GM23338 (cell line): ENCODE measurements around the gene PTPDC1.

Experiments used
- CREB1 ChIP-seq: fragments of 250-450 bp; sonication (Bioruptor Pico); IDR thresholded peaks from 2 replicates; pipeline ENCODE4 v1.5.0; 2020; ENCODE audit warnings: low read depth, mild to moderate bottlenecking, moderate library complexity
- CTCF ChIP-seq, 2 experiments: fragments of 200-600 bp in 1 of 2; sonication (generic) in 1 of 2; conservative IDR thresholded peaks; 2 replicates each; pipeline versions ENCODE4 v1.5.1 to v1.6.1; 2016 to 2017; ENCODE audit warnings: antibody characterized with exemption in 2 of 2, low read depth in 2 of 2, mild to moderate bottlenecking in 2 of 2, moderate library complexity in 1 of 2
- EZH2 ChIP-seq: fragments of 200-600 bp; sonication (generic); IDR thresholded peaks from one replicate; pipeline ENCODE4 v1.8.0; 2017; ENCODE audit warnings: antibody characterized with exemption, mild to moderate bottlenecking, low read depth; ENCODE audit not compliant: unreplicated experiment
- EZH2phosphoT487 ChIP-seq: fragments of 200-600 bp; sonication (generic); IDR thresholded peaks from one replicate; pipeline ENCODE4 v1.8.1; 2018; ENCODE audit warnings: antibody characterized with exemption; ENCODE audit not compliant: unreplicated experiment
- JUNB ChIP-seq: IDR thresholded peaks from one replicate; pipeline ENCODE4 v1.6.1; 2016; ENCODE audit warnings: antibody characterized with exemption; ENCODE audit not compliant: unreplicated experiment
- NANOG ChIP-seq: IDR thresholded peaks from 2 replicates; pipeline ENCODE4 v1.6.1; 2016; ENCODE audit warnings: antibody characterized with exemption, borderline replicate concordance
- POLR2AphosphoS5 ChIP-seq: IDR thresholded peaks from 2 replicates; pipeline ENCODE4 v1.6.1; 2016; ENCODE audit warnings: antibody characterized with exemption, low read depth
- REST ChIP-seq: IDR thresholded peaks from one replicate; pipeline ENCODE4 v1.6.1; 2018; ENCODE audit warnings: antibody characterized with exemption; ENCODE audit not compliant: unreplicated experiment
- STAT1 ChIP-seq: IDR thresholded peaks from one replicate; pipeline ENCODE4 v1.6.1; 2016; ENCODE audit warnings: antibody characterized with exemption; ENCODE audit not compliant: unreplicated experiment
- ZNF114 ChIP-seq: fragments of 250-450 bp; sonication (Bioruptor Pico); IDR thresholded peaks from 2 replicates; pipeline ENCODE4 v1.5.0; 2020; ENCODE audit warnings: mild to moderate bottlenecking, moderate library complexity
- ZNF331 ChIP-seq: fragments of 250-450 bp; sonication (Bioruptor Pico); IDR thresholded peaks from 2 replicates; pipeline ENCODE4 v1.5.0; 2020; ENCODE audit warnings: low read depth, mild to moderate bottlenecking, moderate library complexity
- ZNF462 ChIP-seq: fragments of 250-450 bp; sonication (Bioruptor Pico); IDR thresholded peaks from 2 replicates; pipeline ENCODE4 v1.5.0; 2020; ENCODE audit warnings: mild to moderate bottlenecking, moderate library complexity
- TF ChIP-seq, protein P1 (sequence below): IDR thresholded peaks from 2 replicates; pipeline ENCODE4 v1.6.1; 2016; ENCODE audit warnings: antibody characterized with exemption

- no peak for TF ChIP-seq POLR2AphosphoS5
- no peak for TF ChIP-seq CTCF (conservative IDR thresholded peaks at IDR 0.05; ENCODE audit: low read depth in 2 of 2)
- no peak for TF ChIP-seq EZH2phosphoT487
- TF ChIP-seq NANOG, result no peak
- TF ChIP-seq EZH2, result no peak
- TF ChIP-seq JUNB, result no peak
- TF ChIP-seq STAT1, result no peak
- TF ChIP-seq REST, result no peak
- TF ChIP-seq CREB1 (CRISPR knock-in tag), result no peak
- TF ChIP-seq ZNF331 (CRISPR knock-in tag), result no peak
- TF ChIP-seq, protein P1, sequence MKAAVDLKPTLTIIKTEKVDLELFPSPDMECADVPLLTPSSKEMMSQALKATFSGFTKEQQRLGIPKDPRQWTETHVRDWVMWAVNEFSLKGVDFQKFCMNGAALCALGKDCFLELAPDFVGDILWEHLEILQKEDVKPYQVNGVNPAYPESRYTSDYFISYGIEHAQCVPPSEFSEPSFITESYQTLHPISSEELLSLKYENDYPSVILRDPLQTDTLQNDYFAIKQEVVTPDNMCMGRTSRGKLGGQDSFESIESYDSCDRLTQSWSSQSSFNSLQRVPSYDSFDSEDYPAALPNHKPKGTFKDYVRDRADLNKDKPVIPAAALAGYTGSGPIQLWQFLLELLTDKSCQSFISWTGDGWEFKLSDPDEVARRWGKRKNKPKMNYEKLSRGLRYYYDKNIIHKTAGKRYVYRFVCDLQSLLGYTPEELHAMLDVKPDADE, result no peak
- TF ChIP-seq ZNF114 (CRISPR knock-in tag), result no peak
- TF ChIP-seq ZNF462 (CRISPR knock-in tag), result no peak
These were observed 1.7 kb upstream of the PTPDC1 start for GRCh38 chr9:94082553-94082952.
